Measurements from ENCODE around the gene CARD10. TPM values are rescaled to one million over a fixed set of nuclear protein-coding genes. Genes with fewer than 3 reads are reported as not detected.
"Not testable (repeated sequence)": the region's sequence is repeated elsewhere in the genome, so short reads cannot be mapped to it uniquely, and the experiment has no call there.

The CARD10 gene
- total RNA-seq, 1 experiment from 2014 or later, result 50.4 TPM

DNA sequence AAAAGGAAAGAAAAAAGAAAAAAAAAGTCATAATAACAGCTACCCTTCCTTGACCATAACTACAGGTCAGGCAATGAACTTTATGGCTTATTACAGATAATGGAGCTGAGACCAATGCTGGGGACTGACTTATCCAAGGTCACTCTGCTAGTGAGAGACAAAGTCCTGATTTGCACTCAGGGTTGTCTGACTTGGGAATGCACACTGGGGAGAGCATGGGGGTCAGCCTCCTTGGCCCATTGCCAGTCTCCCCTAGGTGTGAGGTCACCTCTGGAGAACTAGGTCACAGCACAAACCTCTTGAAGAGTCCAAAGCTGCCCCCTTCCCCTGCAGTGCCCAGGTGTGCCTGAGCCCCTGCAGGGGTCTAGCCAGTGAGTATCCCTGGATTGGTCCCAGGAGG lies 35.8 kb upstream of the CARD10 start:
- DNase-seq (ENCODE audit: low spot score), result no peak

DNA sequence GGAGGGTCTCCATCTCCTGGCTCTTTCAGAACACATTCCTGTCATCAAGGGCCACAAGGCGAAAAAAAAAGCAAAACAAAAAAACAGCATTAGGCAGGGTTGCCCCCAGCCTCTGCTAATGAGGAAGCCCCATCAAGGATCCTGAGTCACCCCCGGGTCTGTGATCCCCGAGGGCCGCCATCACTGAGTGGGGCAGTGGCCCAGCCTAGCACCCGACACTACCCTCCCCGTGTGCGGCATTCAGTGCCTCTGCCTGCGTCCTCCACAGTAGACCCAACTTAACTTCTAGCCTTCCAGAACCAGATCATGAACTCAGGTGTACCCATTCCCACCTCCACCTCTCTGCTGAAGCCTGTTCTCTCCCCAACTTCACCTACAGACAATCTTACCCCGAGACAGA lies 34.5 kb upstream of the CARD10 start:
- no peak for DNase-seq (ENCODE audit: low spot score)

GRCh38 chr22:37552524-37553163 lies 33.4 kb upstream of the CARD10 start:
- DNase-seq (ENCODE audit: low spot score), result no peak

GRCh38 chr22:37551981-37552380 lies 32.8 kb upstream of the CARD10 start:
- no peak for DNase-seq (ENCODE audit: low spot score)

- DNase-seq (ENCODE audit: low spot score), result not testable (repeated sequence)
These were observed 31.7 kb upstream of the CARD10 start for GRCh38 chr22:37550921-37551320.

- DNase-seq (ENCODE audit: low spot score), result peak; percentile 27
These were observed 30.5 kb upstream of the CARD10 start for GRCh38 chr22:37549704-37550059.

GRCh38 chr22:37547251-37547741 lies 28.1 kb upstream of the CARD10 start:
- no peak for DNase-seq (ENCODE audit: low spot score)

- DNase-seq (ENCODE audit: low spot score), result peak; percentile 39
These were observed 27.4 kb upstream of the CARD10 start for GRCh38 chr22:37546437-37547250.

DNA sequence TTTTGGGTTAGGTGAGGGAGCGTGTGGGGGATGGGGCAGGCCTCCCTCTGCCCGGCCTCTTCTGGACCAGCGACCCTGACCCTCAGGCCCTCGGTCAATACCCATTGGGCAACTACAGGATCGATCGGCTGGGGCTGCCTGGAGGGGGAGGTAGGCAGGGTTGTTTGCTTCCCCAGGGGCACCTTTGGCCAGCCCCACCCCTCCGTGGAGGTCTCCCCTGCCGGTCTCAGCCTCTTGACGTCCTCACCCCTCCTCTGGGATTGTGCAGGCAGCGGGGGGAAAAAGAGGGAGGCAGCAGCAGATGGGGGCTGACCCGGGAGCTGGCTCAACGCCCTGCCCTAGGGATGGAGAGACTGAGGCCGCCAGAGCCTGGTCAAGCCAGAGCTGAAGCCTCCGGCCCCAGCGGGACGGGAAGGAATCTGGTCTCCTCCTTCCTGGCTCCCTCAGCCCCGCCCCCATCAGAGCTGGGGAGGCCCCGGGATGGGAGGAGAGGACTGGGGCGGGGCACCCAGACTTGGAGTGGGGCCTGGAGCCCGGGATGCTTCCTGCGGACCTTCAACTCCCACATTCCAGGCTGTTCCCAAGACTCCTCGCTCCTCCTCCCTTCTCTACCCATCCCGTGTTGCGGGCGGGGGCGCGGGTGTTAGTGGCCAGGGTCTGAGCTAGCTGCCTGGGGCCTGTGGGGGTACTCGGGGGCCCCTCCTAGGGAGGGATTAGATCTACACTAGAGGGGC lies 26.7 kb upstream of the CARD10 start:
- DNase-seq (ENCODE audit: low spot score), result peak; percentile 74

DNA sequence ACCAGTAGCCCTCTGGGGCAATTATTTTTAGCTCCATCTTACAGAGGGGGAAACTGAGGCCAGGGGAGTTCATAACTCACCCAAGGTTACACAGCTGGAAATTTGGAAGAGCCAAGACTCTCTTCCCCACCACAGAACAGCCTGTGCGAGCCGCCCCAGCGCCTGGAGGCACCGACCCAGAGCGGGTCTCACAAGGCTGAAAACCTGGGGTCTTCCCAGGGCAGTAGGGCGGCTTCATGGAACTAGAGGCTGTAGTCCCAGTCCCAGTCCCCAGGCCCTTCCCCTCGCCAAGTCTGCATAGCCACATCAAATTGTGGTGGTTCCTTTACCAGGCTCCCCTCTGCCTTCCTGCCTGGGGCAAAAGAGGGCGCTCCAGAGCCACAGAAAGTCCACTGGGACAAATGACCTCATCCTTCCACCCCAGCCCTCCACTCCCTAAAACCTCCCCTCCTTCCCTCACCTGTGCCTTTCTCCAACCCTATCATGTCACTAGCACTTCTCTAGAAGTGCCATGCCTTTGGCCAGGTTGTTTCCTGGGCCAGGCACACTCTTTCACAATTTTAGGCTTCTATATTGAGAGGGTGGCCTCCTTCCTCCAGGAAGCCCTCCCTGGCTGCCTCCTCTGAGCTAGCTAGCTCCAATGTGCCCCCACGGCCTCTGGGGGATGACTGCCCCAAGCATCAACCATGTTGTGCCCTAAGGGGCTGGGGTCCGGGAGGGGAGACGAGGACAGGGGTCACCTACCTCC lies 25.9 kb upstream of the CARD10 start:
- DNase-seq (ENCODE audit: low spot score), result peak; percentile 70

GRCh38 chr22:37542959-37543358 lies 23.7 kb upstream of the CARD10 start:
- no peak for DNase-seq (ENCODE audit: low spot score)

GRCh38 chr22:37542416-37542815 lies 23.2 kb upstream of the CARD10 start:
- not testable (repeated sequence) for DNase-seq (ENCODE audit: low spot score)

GRCh38 chr22:37539790-37540189 lies 20.6 kb upstream of the CARD10 start:
- DNase-seq (ENCODE audit: low spot score), result not testable (repeated sequence)

GRCh38 chr22:37538590-37539357 lies 19.6 kb upstream of the CARD10 start:
- peak; percentile 89 for DNase-seq (ENCODE audit: low spot score)

- DNase-seq (ENCODE audit: low spot score), result no peak
These were observed 15.9 kb upstream of the CARD10 start for GRCh38 chr22:37535159-37535558.

- no peak for DNase-seq (ENCODE audit: low spot score)
These were observed 15.2 kb upstream of the CARD10 start for GRCh38 chr22:37534445-37534844.

- DNase-seq (ENCODE audit: low spot score), result peak; percentile 65
These were observed 14.8 kb upstream of the CARD10 start for GRCh38 chr22:37533995-37534394.

- DNase-seq (ENCODE audit: low spot score), result peak; percentile 33
These were observed 10.6 kb upstream of the CARD10 start for GRCh38 chr22:37529652-37530345.

DNA sequence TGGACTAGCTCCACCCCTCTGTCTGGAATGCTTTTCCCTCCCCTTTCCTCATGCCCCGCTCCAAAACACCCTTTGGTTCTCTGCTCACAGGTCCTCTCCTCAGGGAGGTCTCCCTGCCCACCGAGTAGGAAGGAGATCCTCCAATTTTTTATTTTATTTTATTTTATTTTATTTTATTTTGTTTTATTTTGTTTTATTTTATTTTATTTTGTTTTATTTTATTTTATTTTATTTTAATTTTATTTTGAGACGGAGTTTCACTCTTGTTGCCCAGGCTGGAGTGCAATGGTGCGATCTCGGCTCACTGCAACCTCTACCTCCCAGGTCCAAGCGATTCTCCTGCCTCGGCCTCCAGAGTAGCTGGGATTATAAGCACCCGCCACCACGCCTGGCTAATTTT lies 8.7 kb upstream of the CARD10 start:
- DNase-seq (ENCODE audit: low spot score), result not testable (repeated sequence)

GRCh38 chr22:37527081-37527752 lies 8.0 kb upstream of the CARD10 start:
- not testable (repeated sequence) for DNase-seq (ENCODE audit: low spot score)
